HFFc6 (cell line): ENCODE data around the gene MRPL27. TPM values are rescaled to one million over a fixed set of nuclear protein-coding genes. Genes with fewer than 3 reads are reported as not detected.
A peak's percentile ranks its signal among the peaks of the same experiment; 100 is the strongest.

ENCODE experiments used
- DNase-seq: peaks from one replicate; pipeline ENCODE4 v3.0.0-alpha.2; 2018
- H3K27ac Mint-ChIP-seq: 2 replicates; pipeline ENCODE4 v1.8.0; 2020; ENCODE audit warnings: mild to moderate bottlenecking, mixed read lengths
- H3K27me3 Mint-ChIP-seq: 2 replicates; pipeline ENCODE4 v1.8.0; 2021; ENCODE audit warnings: mild to moderate bottlenecking, moderate library complexity, mixed read lengths; ENCODE audit not compliant: insufficient read depth
- H3K36me3 Mint-ChIP-seq: 2 replicates; pipeline ENCODE4 v1.8.0; 2021; ENCODE audit warnings: low read depth, mixed read lengths
- H3K4me1 Mint-ChIP-seq: 2 replicates; pipeline ENCODE4 v1.8.0; 2020; ENCODE audit warnings: low read depth, mixed read lengths
- H3K4me3 Mint-ChIP-seq: 2 replicates; pipeline ENCODE4 v1.8.0; 2020; ENCODE audit warnings: mild to moderate bottlenecking, moderate library complexity, mixed read lengths
- H3K9me3 Mint-ChIP-seq: 2 replicates; pipeline ENCODE4 v1.8.0; 2020; ENCODE audit warnings: mild to moderate bottlenecking, mixed read lengths
- total RNA-seq, 6 experiments: library from RNA; stranded (reverse); fragmentation: NEBNext Ultra II Directional; extraction: Animal tissue kit (Norgen Biotek cat#: 25700); gene quantifications; 2 replicates in 1 of 6; 3 replicates in 5 of 6; pipeline ENCODE4 v1.2.3, GENCODE V29; 2021
- TF ChIP-seq, protein P1 (sequence below): fragments of 200-600 bp; sonication (generic); IDR thresholded peaks from 2 replicates; pipeline ENCODE4 v1.5.0; 2021; ENCODE audit warnings: antibody characterized with exemption, mild to moderate bottlenecking

Gene MRPL27
- total RNA-seq, 6 experiments from 2014 or later = 70.0 to 78.7 (median 75.0) TPM

DNA sequence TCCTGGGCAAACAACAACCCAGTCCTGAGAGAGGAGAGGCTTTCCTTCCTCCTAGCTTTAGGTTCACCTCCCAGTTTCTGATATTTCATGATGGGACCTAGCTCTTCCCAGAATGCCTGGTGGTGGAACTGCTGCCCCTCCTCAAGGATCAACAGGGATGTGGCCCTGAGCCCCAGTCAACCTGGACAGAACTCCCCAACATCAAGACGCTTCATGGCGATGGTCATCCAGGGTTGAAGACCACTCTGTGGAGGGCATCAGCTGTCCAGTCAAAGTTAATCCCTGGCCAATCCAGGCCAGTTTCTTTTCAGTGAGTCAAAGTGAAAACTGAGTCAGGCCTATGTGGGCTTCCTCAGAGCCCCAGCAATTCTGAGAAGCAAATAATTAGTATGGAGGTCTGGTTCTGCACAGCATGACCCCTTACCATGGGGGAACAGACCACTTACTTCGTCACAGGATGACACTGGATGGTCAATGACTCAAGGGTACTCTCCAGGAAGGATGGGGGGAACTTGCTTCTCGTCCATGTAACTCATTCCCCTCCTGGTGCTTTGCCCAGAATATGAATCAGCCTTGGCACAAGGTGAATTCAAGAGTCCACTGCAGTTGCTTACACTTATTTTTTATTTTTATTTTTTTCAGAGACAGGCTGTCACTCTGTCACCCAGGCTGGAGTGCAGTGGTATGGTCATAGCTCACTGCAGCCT is 41.7 kb downstream of the MRPL27 start:
- H3K27me3 Mint-ChIP-seq = peaks cover 5% of the 10 kb centered on the region
- peak overlapping the region; percentile 3; the same call in 1 of the 2 replicates for H3K27ac Mint-ChIP-seq
- TF ChIP-seq, protein P1, sequence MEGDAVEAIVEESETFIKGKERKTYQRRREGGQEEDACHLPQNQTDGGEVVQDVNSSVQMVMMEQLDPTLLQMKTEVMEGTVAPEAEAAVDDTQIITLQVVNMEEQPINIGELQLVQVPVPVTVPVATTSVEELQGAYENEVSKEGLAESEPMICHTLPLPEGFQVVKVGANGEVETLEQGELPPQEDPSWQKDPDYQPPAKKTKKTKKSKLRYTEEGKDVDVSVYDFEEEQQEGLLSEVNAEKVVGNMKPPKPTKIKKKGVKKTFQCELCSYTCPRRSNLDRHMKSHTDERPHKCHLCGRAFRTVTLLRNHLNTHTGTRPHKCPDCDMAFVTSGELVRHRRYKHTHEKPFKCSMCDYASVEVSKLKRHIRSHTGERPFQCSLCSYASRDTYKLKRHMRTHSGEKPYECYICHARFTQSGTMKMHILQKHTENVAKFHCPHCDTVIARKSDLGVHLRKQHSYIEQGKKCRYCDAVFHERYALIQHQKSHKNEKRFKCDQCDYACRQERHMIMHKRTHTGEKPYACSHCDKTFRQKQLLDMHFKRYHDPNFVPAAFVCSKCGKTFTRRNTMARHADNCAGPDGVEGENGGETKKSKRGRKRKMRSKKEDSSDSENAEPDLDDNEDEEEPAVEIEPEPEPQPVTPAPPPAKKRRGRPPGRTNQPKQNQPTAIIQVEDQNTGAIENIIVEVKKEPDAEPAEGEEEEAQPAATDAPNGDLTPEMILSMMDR = no peak
- H3K4me3 Mint-ChIP-seq = no peak overlapping the region
- H3K36me3 Mint-ChIP-seq = no peaks in the 10 kb centered on the region
- peak; percentile 85 for DNase-seq
- no peaks in the 10 kb centered on the region for H3K9me3 Mint-ChIP-seq
- H3K4me1 Mint-ChIP-seq = peaks cover 24% of the 10 kb centered on the region

DNA sequence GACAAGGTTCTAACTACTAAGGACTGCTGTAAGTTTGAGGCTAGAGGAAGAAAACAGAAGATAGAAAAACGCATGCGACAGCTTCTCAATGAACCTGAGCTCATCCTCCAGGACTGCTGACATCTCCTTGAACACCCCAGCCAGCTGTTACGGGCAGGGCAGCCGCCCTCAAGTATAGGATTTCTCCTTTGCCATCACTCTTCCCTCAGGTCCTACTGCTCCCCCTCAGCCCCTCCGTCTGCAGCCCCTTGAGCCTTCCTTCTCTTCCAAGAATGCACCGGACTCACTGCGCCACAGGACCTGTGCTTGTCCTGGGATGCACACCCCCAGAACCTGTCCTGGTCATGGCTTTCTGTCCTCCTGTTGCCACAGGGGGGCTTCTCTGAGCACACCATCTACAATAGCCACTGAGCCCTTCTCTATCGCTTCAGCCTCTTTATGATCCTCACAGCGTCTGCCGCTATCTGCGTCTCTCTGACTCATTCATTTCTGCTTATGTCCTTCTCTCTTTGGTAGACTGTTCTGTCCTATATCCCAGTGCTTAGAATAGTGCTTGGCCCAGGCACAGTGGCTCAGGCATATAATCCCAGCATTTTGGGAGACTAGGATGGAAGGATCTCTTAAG is 42.7 kb downstream of the MRPL27 start:
- peaks cover 24% of the 10 kb centered on the region for H3K4me1 Mint-ChIP-seq
- no peaks in the 10 kb centered on the region for H3K36me3 Mint-ChIP-seq
- H3K27me3 Mint-ChIP-seq = peaks cover 5% of the 10 kb centered on the region
- H3K4me3 Mint-ChIP-seq = no peak overlapping the region
- H3K27ac Mint-ChIP-seq = no peak overlapping the region
- no peaks in the 10 kb centered on the region for H3K9me3 Mint-ChIP-seq
- no peak for DNase-seq
- TF ChIP-seq, protein P1 = no peak

DNA sequence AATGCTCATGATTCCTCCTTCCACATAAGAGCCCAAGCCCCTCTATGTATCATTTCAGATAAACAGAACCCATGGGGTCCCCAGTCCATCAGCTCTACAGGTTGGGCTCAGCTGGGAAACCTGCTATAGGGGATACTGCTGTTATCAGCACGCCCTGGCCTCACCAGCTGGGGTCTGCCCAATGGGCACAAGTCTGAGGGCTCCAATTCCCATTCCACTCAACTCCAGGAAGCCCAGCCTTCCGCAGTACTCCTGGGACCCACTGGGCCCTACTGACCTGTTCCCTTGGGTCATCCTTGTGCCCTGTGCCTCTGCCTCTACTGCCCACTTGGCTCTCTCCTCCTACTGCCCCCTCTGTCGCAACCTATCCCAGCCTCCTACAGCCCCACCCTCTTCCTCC is 43.3 kb downstream of the MRPL27 start:
- no peaks in the 10 kb centered on the region for H3K9me3 Mint-ChIP-seq
- no peak for DNase-seq
- H3K4me3 Mint-ChIP-seq = no peak overlapping the region
- H3K27me3 Mint-ChIP-seq = peaks cover 4% of the 10 kb centered on the region
- no peaks in the 10 kb centered on the region for H3K36me3 Mint-ChIP-seq
- no peak overlapping the region for H3K27ac Mint-ChIP-seq
- TF ChIP-seq, protein P1 = no peak
- H3K4me1 Mint-ChIP-seq = peaks cover 24% of the 10 kb centered on the region

DNA sequence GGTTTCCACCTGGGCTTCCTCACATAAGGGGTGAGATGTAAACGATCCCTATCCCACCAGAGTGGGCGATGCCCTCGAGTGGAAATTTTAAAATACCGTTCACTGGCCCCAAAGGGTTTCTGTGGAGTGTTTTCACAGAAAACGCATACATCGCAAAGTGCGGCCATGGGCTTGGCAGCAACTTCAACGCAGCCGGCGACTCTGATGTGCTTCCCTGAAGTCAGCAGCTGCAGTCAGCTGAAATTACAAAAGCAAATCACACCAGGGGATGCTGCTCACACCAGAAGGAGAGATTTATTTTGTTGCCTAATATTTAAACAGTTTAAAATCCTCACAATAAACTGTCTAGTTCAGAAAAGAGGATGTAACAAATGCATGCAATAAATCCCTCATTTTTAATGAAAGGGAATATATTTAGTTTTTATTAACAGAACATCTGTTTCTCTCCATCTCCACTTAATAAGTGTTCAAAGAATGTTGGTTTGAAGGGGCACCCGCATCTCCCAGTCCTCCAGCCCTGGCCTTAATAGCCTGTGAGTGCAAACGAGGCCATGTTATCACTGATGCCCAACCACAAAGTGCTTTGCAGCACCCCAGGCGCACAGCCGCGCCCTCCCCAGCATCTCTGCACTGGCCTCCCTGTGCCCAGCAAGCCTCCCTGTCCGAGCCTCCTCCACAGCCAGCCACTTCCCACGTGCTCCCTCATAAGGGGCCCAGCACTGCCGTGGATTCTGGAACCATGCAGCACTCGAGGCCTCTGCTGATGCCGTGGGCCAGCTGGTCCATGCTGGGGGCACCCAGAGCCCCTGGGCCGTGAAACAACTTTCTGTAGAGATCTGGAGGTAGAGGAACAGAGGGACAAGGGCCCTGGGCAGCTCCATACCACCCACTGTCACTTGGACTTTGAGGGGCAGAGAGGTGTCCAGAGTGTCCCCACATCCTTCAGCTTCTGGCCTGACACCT is 44.3 kb downstream of the MRPL27 start:
- Mint-ChIP-seq H3K27me3 (peaks cover 3% of the 10 kb centered on the region; the same call in 1 of the 2 replicates), H3K27ac (no peak overlapping the region), H3K9me3 (no peaks in the 10 kb centered on the region), H3K36me3 (no peaks in the 10 kb centered on the region), H3K4me1 (peaks cover 20% of the 10 kb centered on the region), H3K4me3 (no peak overlapping the region; the same call in 1 of the 2 replicates)
- DNase-seq = no peak
- TF ChIP-seq, protein P1 = no peak

DNA sequence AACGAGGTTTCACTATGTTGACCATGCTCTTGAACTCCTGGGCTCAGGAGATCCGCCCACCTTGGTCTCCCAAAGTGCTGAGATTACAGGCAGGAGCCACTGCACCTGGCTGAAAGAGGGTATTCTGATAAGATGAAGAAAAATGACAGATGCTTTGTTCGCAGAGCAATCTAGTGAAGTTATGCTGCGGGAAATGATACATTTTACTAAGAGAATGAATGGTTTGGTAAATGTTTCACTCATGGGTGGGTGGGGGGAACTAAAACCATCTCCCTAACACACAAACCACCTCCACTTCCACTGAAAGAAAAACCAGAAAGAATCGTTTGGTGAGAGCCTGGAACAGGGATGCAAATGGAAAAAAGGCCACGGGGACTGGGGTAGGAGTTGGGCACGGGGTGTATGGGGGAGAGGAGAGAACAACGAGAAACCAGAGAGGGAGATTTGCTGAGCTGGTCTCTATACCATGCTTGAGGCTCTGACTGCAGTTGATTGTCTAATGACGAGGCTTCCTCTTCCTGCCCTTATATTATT is 46.1 kb downstream of the MRPL27 start:
- no peak for DNase-seq
- no peaks in the 10 kb centered on the region for H3K9me3 Mint-ChIP-seq
- H3K4me3 Mint-ChIP-seq = no peak overlapping the region
- H3K36me3 Mint-ChIP-seq = no peaks in the 10 kb centered on the region
- H3K4me1 Mint-ChIP-seq = peaks cover 10% of the 10 kb centered on the region
- peaks cover 3% of the 10 kb centered on the region for H3K27me3 Mint-ChIP-seq
- no peak overlapping the region for H3K27ac Mint-ChIP-seq
- TF ChIP-seq, protein P1 = no peak
